Osteocyte (in vitro differentiated cells): Measurements from ENCODE around the gene AOPEP. TPM values are rescaled to one million over a fixed set of nuclear protein-coding genes. Genes with fewer than 3 reads are reported as not detected.

ENCODE experiments used
- DNase-seq: peaks from one replicate; pipeline ENCODE4 v3.0.0; 2021; ENCODE audit warnings: mixed read lengths; ENCODE audit not compliant: unreplicated experiment; ENCODE audit errors: extremely low spot score
- H3K27ac Mint-ChIP-seq: one replicate; pipeline ENCODE4 v1.8.0; 2021; ENCODE audit warnings: mild to moderate bottlenecking, mixed read lengths; ENCODE audit not compliant: unreplicated experiment
- H3K27me3 Mint-ChIP-seq: one replicate; pipeline ENCODE4 v1.8.0; 2021; ENCODE audit warnings: mixed read lengths; ENCODE audit not compliant: unreplicated experiment
- H3K36me3 Mint-ChIP-seq: one replicate; pipeline ENCODE4 v1.8.0; 2021; ENCODE audit warnings: mixed read lengths; ENCODE audit not compliant: unreplicated experiment
- H3K4me1 Mint-ChIP-seq: one replicate; pipeline ENCODE4 v1.8.0; 2021; ENCODE audit warnings: mixed read lengths; ENCODE audit not compliant: unreplicated experiment
- H3K4me3 Mint-ChIP-seq: one replicate; pipeline ENCODE4 v1.8.0; 2021; ENCODE audit warnings: mild to moderate bottlenecking, moderate library complexity, mixed read lengths; ENCODE audit not compliant: unreplicated experiment
- H3K9me3 Mint-ChIP-seq: one replicate; pipeline ENCODE4 v1.8.0; 2021; ENCODE audit warnings: mixed read lengths; ENCODE audit not compliant: unreplicated experiment
- CTCF ChIP-seq: fragments of 200-600 bp; sonication (generic); IDR thresholded peaks from 2 replicates; pipeline ENCODE4 v1.5.0; 2021; ENCODE audit warnings: antibody characterized with exemption, mild to moderate bottlenecking, moderate library complexity
- total RNA-seq: library from RNA; stranded (reverse); gene quantifications from 2 replicates; pipeline ENCODE4 v1.2.1, GENCODE V29; 2021

Gene AOPEP
- total RNA-seq, 1 donor from 2014 or later: 108 TPM

- H3K9me3 Mint-ChIP-seq: peaks cover 3% of the 10 kb centered on the region
- TF ChIP-seq CTCF: no peak
- peak overlapping the region; percentile 57 for H3K27ac Mint-ChIP-seq
- no peak overlapping the region for H3K4me3 Mint-ChIP-seq
- no peaks in the 10 kb centered on the region for H3K27me3 Mint-ChIP-seq
- H3K4me1 Mint-ChIP-seq: peaks cover 45% of the 10 kb centered on the region
- DNase-seq: no peak
- H3K36me3 Mint-ChIP-seq: peaks cover 51% of the 10 kb centered on the region
Observed at GRCh38 chr9:95037789-95038521, 311.5 kb downstream of the AOPEP start.

- peaks cover 51% of the 10 kb centered on the region for H3K36me3 Mint-ChIP-seq
- no peak for DNase-seq
- no peak overlapping the region for H3K4me3 Mint-ChIP-seq
- H3K4me1 Mint-ChIP-seq: peaks cover 40% of the 10 kb centered on the region
- no peak overlapping the region for H3K27ac Mint-ChIP-seq
- peaks cover 3% of the 10 kb centered on the region for H3K9me3 Mint-ChIP-seq
- no peaks in the 10 kb centered on the region for H3K27me3 Mint-ChIP-seq
- TF ChIP-seq CTCF: no peak
Observed at GRCh38 chr9:95038666-95039065, 312.2 kb downstream of the AOPEP start.

GRCh38 chr9:95040106-95040505, 313.6 kb downstream of the AOPEP start:
- TF ChIP-seq CTCF: no peak
- Mint-ChIP-seq H3K4me3 (no peak overlapping the region), H3K9me3 (no peaks in the 10 kb centered on the region), H3K27ac (no peak overlapping the region), H3K36me3 (peaks cover 51% of the 10 kb centered on the region), H3K4me1 (peaks cover 46% of the 10 kb centered on the region), H3K27me3 (no peaks in the 10 kb centered on the region)
- DNase-seq: no peak

- Mint-ChIP-seq H3K36me3 (peaks cover 30% of the 10 kb centered on the region), H3K9me3 (no peaks in the 10 kb centered on the region), H3K4me3 (no peak overlapping the region), H3K27me3 (no peaks in the 10 kb centered on the region), H3K27ac (peak overlapping the region; percentile 14), H3K4me1 (peaks cover 51% of the 10 kb centered on the region)
- TF ChIP-seq CTCF: no peak
- DNase-seq: no peak
Observed at GRCh38 chr9:95043826-95044225, 317.3 kb downstream of the AOPEP start.

- Mint-ChIP-seq H3K36me3 (peaks cover 30% of the 10 kb centered on the region), H3K4me3 (no peak overlapping the region), H3K9me3 (no peaks in the 10 kb centered on the region), H3K27me3 (no peaks in the 10 kb centered on the region), H3K4me1 (peaks cover 60% of the 10 kb centered on the region), H3K27ac (peak overlapping the region; percentile 76)
- no peak for DNase-seq
- peak; percentile 25 for TF ChIP-seq CTCF
Observed at GRCh38 chr9:95044731-95045508, 318.4 kb downstream of the AOPEP start.
